IMR-90 (cell line): Measurements from ENCODE around the gene SAFB2. TPM values are rescaled to one million over a fixed set of nuclear protein-coding genes. Genes with fewer than 3 reads are reported as not detected.

Source experiments
- ATAC-seq: fragments of 200-7000 bp; cut with Tn5 transposase; 2 replicates; pipeline ENCODE4 v1.9.1; 2020; ENCODE audit warnings: low read depth, mild to moderate bottlenecking, moderate library complexity
- BruUV-seq: library from RNA; stranded (reverse); fragments of 400-500 nt; replicated peaks from 2 replicates; lab custom pipeline; 2021; lab: Mats Ljungman, UMichigan
- CTCF ChIA-PET: fragments of 300-600 bp; formaldehyde crosslinking; extraction: SDS; loops from one replicate; lab custom pipeline; 2021; ENCODE audit warnings: antibody characterized with exemption; lab: Yijun Ruan, JAX
- POLR2A ChIA-PET: fragments of 300-600 bp; sonication (Branson Sonifier 250); formaldehyde crosslinking; loops from one replicate; lab custom pipeline; 2022; ENCODE audit warnings: antibody characterized with exemption; ENCODE audit not compliant: unreplicated experiment; lab: Charles Lee
- DNase-seq: peaks from one replicate; pipeline ENCODE4 v3.0.0; 2013
- H2AFZ ChIP-seq: replicated peaks from 2 replicates; pipeline ENCODE3; 2013; ENCODE audit warnings: low read length, mild to moderate bottlenecking; ENCODE audit not compliant: poor library complexity
- H2AK5ac ChIP-seq: 2 replicates; pipeline ENCODE4 v1.6.1; 2013; ENCODE audit warnings: low read depth, low read length, inconsistent platforms
- H2AK9ac ChIP-seq: replicated peaks from 2 replicates; pipeline ENCODE3; 2013; ENCODE audit warnings: mild to moderate bottlenecking, low read depth, low read length, moderate library complexity; ENCODE audit not compliant: poor library complexity
- H2BK120ac ChIP-seq: 2 replicates; pipeline ENCODE4 v1.6.1; 2013; ENCODE audit warnings: low read depth, low read length, inconsistent platforms
- H2BK15ac ChIP-seq: 3 replicates; pipeline ENCODE4 v1.6.1; 2013; ENCODE audit warnings: low read depth, low read length, inconsistent platforms
- H2BK20ac ChIP-seq: 2 replicates; pipeline ENCODE4 v1.6.1; 2013; ENCODE audit warnings: low read depth, mild to moderate bottlenecking, inconsistent platforms, low read length, moderate library complexity
- H2BK5ac ChIP-seq: 2 replicates; pipeline ENCODE4 v1.6.1; 2013; ENCODE audit warnings: mild to moderate bottlenecking, low read depth, low read length, inconsistent platforms; ENCODE audit not compliant: poor library complexity, severe bottlenecking
- H3K14ac ChIP-seq: replicated peaks from 2 replicates; pipeline ENCODE4 v1.6.1; 2013; ENCODE audit warnings: low read depth, low read length, inconsistent platforms
- H3K18ac ChIP-seq: 2 replicates; pipeline ENCODE4 v1.6.1; 2013; ENCODE audit warnings: low read depth, low read length, control low read depth
- H3K23ac ChIP-seq: 2 replicates; pipeline ENCODE4 v1.6.1; 2013; ENCODE audit warnings: low read depth, low read length, inconsistent platforms
- H3K27ac ChIP-seq: 2 replicates; pipeline ENCODE4 v1.5.1; 2013; ENCODE audit warnings: mild to moderate bottlenecking, control low read depth, low read length; ENCODE audit not compliant: insufficient read depth
- H3K27me3 ChIP-seq: 2 replicates; pipeline ENCODE4 v1.6.1; 2013; ENCODE audit warnings: low read length; ENCODE audit not compliant: control insufficient read depth, insufficient read depth
- H3K36me3 ChIP-seq: 2 replicates; pipeline ENCODE4 v1.6.1; 2013; ENCODE audit warnings: low read length, mixed read lengths; ENCODE audit not compliant: control insufficient read depth, insufficient read depth
- H3K4ac ChIP-seq: 2 replicates; pipeline ENCODE4 v1.6.1; 2013; ENCODE audit warnings: low read depth, low read length, inconsistent platforms
- H3K4me1 ChIP-seq: 2 replicates; pipeline ENCODE4 v1.6.1; 2013; ENCODE audit warnings: low read length, mixed read lengths; ENCODE audit not compliant: control insufficient read depth, insufficient read depth
- H3K4me2 ChIP-seq: 2 replicates; pipeline ENCODE4 v1.6.1; 2013; ENCODE audit warnings: low read depth, mild to moderate bottlenecking, control low read depth, low read length, moderate library complexity
- H3K4me3 ChIP-seq: 2 replicates; pipeline ENCODE4 v1.5.1; 2013; ENCODE audit warnings: low read depth, mild to moderate bottlenecking, control low read depth, low read length, moderate library complexity; ENCODE audit not compliant: insufficient read depth
- H3K56ac ChIP-seq: 2 replicates; pipeline ENCODE4 v1.6.1; 2013; ENCODE audit warnings: low read length, inconsistent platforms; ENCODE audit not compliant: insufficient read depth; ENCODE audit errors: extremely low read depth
- H3K79me1 ChIP-seq, 2 experiments: 2 replicates each; pipeline ENCODE4 v1.6.1; 2013; ENCODE audit warnings: low read length in 2 of 2, inconsistent platforms in 1 of 2, low read depth in 1 of 2
- H3K9ac ChIP-seq: 2 replicates; pipeline ENCODE4 v1.6.1; 2013; ENCODE audit warnings: low read depth, low read length, control low read depth
- H3K9me1 ChIP-seq: 2 replicates; pipeline ENCODE4 v1.6.1; 2013; ENCODE audit warnings: low read length, inconsistent platforms; ENCODE audit not compliant: insufficient read depth
- H3K9me3 ChIP-seq: 2 replicates; pipeline ENCODE4 v1.6.1; 2013; ENCODE audit warnings: low read length; ENCODE audit not compliant: control insufficient read depth, insufficient read depth
- H4K20me1 ChIP-seq: 2 replicates; pipeline ENCODE4 v1.6.1; 2013; ENCODE audit warnings: low read length, inconsistent platforms; ENCODE audit not compliant: insufficient read depth
- H4K5ac ChIP-seq: 2 replicates; pipeline ENCODE4 v1.6.1; 2013; ENCODE audit warnings: mild to moderate bottlenecking, low read depth, low read length, control low read depth
- H4K8ac ChIP-seq, 2 experiments: 2 replicates each; pipeline ENCODE4 v1.6.1; 2013; ENCODE audit warnings: low read depth in 2 of 2, low read length in 2 of 2, control low read depth in 1 of 2, inconsistent platforms in 1 of 2
- H4K91ac ChIP-seq: 2 replicates; pipeline ENCODE4 v1.6.1; 2013; ENCODE audit warnings: low read depth, low read length, inconsistent platforms; ENCODE audit not compliant: insufficient read depth
- CEBPB ChIP-seq: IDR thresholded peaks from 2 replicates; pipeline ENCODE4 v1.6.1; 2012; ENCODE audit warnings: low read depth, low read length, improper control_type of control experiment
- CHD1 ChIP-seq: IDR thresholded peaks from 2 replicates; pipeline ENCODE4 v1.6.1; 2012; ENCODE audit warnings: low read depth, low read length, improper control_type of control experiment
- ELK1 ChIP-seq: fragments of 150-350 bp; IDR thresholded peaks from 2 replicates; pipeline ENCODE4 v1.6.1; 2016; ENCODE audit warnings: low read depth, mild to moderate bottlenecking, low read length, moderate library complexity, borderline replicate concordance
- FOS ChIP-seq: fragments of 150-350 bp; IDR thresholded peaks from 2 replicates; pipeline ENCODE4 v1.6.1; 2016; ENCODE audit warnings: low read depth, low read length
- MAZ ChIP-seq: IDR thresholded peaks from 2 replicates; pipeline ENCODE4 v1.6.1; 2012; ENCODE audit warnings: low read depth, mild to moderate bottlenecking, low read length, improper control_type of control experiment, moderate library complexity, borderline replicate concordance
- MXI1 ChIP-seq: IDR thresholded peaks from 2 replicates; pipeline ENCODE4 v1.6.1; 2012; ENCODE audit warnings: low read depth, mild to moderate bottlenecking, low read length, moderate library complexity, borderline replicate concordance
- RCOR1 ChIP-seq: IDR thresholded peaks from 2 replicates; pipeline ENCODE4 v1.6.1; 2012; ENCODE audit warnings: mild to moderate bottlenecking, low read length, improper control_type of control experiment; ENCODE audit not compliant: insufficient replicate concordance
- RFX5 ChIP-seq: IDR thresholded peaks from 2 replicates; pipeline ENCODE4 v1.8.0; 2012; ENCODE audit warnings: low read depth, mild to moderate bottlenecking, low read length, moderate library complexity
- USF2 ChIP-seq: fragments of 150-350 bp; IDR thresholded peaks from 2 replicates; pipeline ENCODE4 v1.6.1; 2017; ENCODE audit warnings: mild to moderate bottlenecking, antibody characterized with exemption, low read length, low read depth
- WGBS, 2 experiments: methylation state at CpG; one replicate each; pipeline versions ENCODE4 v1.1.5 to v1.1.7; 2013; ENCODE audit warnings: missing lambda C conversion rate in 2 of 2; ENCODE audit not compliant: insufficient read length in 1 of 2; ENCODE audit errors: extremely low coverage in 2 of 2; 5-methylcytosine and 5-hydroxymethylcytosine counted together
- dilution Hi-C: fragments of 300-500 bp; cut with HindIII; formaldehyde crosslinking; loops from one replicate; pipeline ENCODE4 v1.14.3; 2018; ENCODE audit warnings: low sequenced_read_pairs; ENCODE audit not compliant: unreplicated experiment
- in situ Hi-C: fragments of 300-500 bp; cut with MboI; formaldehyde crosslinking; loops from 3 replicates; pipeline ENCODE4 v1.14.3; 2019; ENCODE audit warnings: low sequenced_read_pairs, inconsistent platforms, mixed read lengths
- intact Hi-C: fragments of 100-400 bp; cut with micrococcal nuclease; formaldehyde crosslinking; loops from 2 replicates; pipeline ENCODE4 v1.10.0; 2022
- polyA plus RNA-seq, 3 experiments: library from polyadenylated mRNA; depleted of rRNA; stranded (reverse); fragments of >200 nt; gene quantifications; 2 replicates each; pipeline ENCODE4 v1.2.3, GENCODE V29; 2012; ENCODE audit warnings: low replicate concordance in 1 of 3
- total RNA-seq: library from RNA; depleted of rRNA; stranded (reverse); fragments of >200 nt; gene quantifications from 2 replicates; pipeline ENCODE4 v1.2.3, GENCODE V29; 2012

SAFB2 gene
- total and polyA plus RNA-seq, 2 of the 4 experiments (the other 2 are of a cell fraction), result 11.8 to 26.2 TPM

- H2AFZ ChIP-seq, result no peak overlapping the region
- no peak for TF ChIP-seq MXI1
- no peak for TF ChIP-seq RFX5
- TF ChIP-seq FOS, result no peak
- TF ChIP-seq CEBPB, result no peak
- no peak for TF ChIP-seq USF2
- no peak for TF ChIP-seq CHD1
- no peak for TF ChIP-seq MAZ
- no peak for TF ChIP-seq RCOR1
- TF ChIP-seq ELK1, result no peak
- no peak overlapping the region for H2BK5ac ChIP-seq
- no peak for DNase-seq
- ChIA-PET CTCF (no interaction called here), POLR2A (no interaction called here)
- H3K36me3 ChIP-seq, result peaks cover 61% of the 10 kb centered on the region
- dilution Hi-C loops, result no loop called here
- H4K91ac ChIP-seq, result no peak overlapping the region
- no peak overlapping the region for H2AK9ac ChIP-seq
- no peak overlapping the region for H2AK5ac ChIP-seq
- no peak overlapping the region for H3K9ac ChIP-seq
- H2BK15ac ChIP-seq, result no peak overlapping the region
- in situ Hi-C loops, result no loop called here
- no peak overlapping the region for H4K8ac ChIP-seq
- no peak for ATAC-seq
- H2BK120ac ChIP-seq, result no peak overlapping the region
- H3K9me1 ChIP-seq, result 0 out of 2 replicates have a peak, but pooled peaks cover 3% of the 10 kb centered on the region
- H3K27me3 ChIP-seq, result no peaks in the 10 kb centered on the region
- H3K18ac ChIP-seq, result no peak overlapping the region
- peaks cover 25% of the 10 kb centered on the region for H4K20me1 ChIP-seq
- no peak overlapping the region for H3K4me3 ChIP-seq
- no peak overlapping the region for H3K4me2 ChIP-seq
- H4K5ac ChIP-seq, result no peak overlapping the region
- H3K14ac ChIP-seq, result no peak overlapping the region
- H2BK20ac ChIP-seq, result no peak overlapping the region
- no peaks in the 10 kb centered on the region for H3K4me1 ChIP-seq
- BruUV-seq, result no TSS peak
- no peak overlapping the region for H3K4ac ChIP-seq
- peaks cover 31 to 41% of the 10 kb centered on the region in 2 experiments for H3K79me1 ChIP-seq
- intact Hi-C loops, result no loop called here
- no peak overlapping the region for H3K23ac ChIP-seq
- no peak overlapping the region for H3K27ac ChIP-seq
- no peaks in the 10 kb centered on the region for H3K9me3 ChIP-seq
- WGBS, 2 experiments, result 14% methylated on average over 1 of the region's 5 CpGs; no CpG with 5 or more reads in 1 of the 2 experiments
- H3K56ac ChIP-seq, result no peak overlapping the region
Observed at GRCh38 chr19:5603626-5604025, 18.9 kb downstream of the SAFB2 start.
